M059J (cell line): ENCODE measurements around the gene MTREX. TPM values are rescaled to one million over a fixed set of nuclear protein-coding genes. Genes with fewer than 3 reads are reported as not detected.
A peak's percentile ranks its signal among the peaks of the same experiment; 100 is the strongest.
"Not testable (repeated sequence)": the region's sequence is repeated elsewhere in the genome, so short reads cannot be mapped to it uniquely, and the experiment has no call there.

Experiments used
- DNase-seq: peaks from one replicate; pipeline ENCODE4 v3.0.0-alpha.2; 2012; ENCODE audit warnings: low read depth
- total RNA-seq: library from RNA; depleted of rRNA; stranded (reverse); fragments of >200 nt; shearing (Covaris generic); gene quantifications from 2 replicates; pipeline ENCODE4 v1.2.3, GENCODE V29; 2014; rRNA removed

The MTREX gene
- 95.2 and 104 TPM in 2 replicates for total RNA-seq

DNA sequence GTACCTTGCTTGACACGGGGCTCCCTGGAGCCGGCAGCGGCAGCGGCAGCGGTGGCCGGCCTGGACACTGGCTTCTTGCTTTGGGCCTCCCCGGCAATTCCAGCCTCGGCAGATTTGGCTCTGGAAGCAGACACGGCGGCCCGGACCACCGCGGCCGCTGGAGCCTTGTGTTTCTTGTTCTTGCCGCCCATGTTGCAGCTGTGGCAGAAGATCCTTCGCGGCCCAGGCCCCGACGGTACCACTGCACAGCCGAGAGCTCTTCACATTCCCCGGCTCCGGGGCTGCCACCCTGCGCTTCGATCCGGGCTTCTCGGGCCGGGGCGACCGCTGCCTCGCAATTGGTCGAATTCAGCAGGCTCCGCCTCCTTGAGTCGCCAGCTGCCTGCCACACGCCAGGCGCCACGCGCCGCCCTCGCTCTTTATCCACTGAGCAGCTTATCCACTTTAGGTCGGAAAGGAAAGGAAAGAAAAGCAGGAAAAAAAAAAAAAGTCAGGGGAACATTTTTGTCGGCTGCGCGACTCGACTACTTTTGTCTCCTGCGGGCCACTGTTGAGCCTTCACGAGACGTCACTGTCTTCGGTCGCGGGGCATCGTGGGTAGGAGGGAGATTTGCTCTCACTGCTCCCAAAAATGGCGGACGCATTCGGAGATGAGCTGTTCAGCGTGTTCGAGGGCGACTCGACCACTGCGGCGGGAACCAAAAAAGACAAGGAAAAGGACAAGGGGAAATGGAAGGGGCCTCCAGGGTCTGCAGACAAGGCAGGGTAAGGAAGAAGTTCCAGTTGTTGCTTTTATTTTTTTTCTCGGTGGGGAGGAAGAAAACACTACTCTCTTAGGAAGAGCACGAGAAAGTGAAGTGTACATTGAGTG lies at the start of gene MTREX, which contains the start of gene DHX29:
Gene MTREX (plus strand): TSS at position 607 of the 871 bp plus-strand sequence. CDS start 25 bp downstream, at position 632.
Gene DHX29 (minus strand): TSS at position 312 of the 871 bp plus-strand sequence. CDS start 121 bp downstream, at position 191.
- DNase-seq, result peak; percentile 91

DNA sequence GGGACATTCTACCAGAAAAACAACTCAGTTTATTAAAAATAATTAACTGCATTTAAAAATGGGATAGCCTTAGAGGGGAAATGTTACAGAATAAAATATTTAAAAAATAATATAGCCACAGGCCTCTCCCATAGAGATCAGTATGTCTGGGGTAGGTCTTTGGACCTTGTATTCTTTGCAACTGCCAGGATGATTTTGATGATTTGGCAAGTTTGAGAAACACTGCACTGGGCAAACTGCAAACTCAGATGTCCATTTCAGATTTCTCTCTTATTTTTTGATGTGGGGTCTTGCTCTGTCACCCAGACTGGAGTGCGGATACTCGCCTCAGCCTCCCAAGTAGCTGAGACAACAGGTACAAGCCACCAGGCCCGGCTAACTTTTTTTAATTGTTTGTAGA lies 49.5 kb upstream of the MTREX start:
- no peak for DNase-seq

DNA sequence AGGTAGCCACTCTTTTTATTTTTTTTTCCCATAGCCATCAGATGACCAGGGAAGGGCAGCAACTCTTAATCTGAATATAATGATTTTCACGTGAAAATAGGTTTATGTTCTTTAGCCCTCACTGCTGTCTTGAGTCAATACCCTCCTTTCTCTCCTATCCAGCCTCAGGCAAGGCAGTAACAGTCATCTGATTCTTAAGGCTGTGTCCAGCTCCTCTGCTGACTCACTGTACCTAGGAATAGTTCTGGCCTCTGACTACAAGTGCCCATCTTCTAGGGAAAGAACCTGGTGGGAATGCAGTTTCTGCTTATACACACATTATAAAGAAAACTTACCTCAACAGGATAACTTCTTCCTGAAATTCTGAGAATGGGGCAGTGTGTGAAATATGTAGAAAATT lies 31.0 kb upstream of the MTREX start:
- peak; percentile 83 for DNase-seq

DNA sequence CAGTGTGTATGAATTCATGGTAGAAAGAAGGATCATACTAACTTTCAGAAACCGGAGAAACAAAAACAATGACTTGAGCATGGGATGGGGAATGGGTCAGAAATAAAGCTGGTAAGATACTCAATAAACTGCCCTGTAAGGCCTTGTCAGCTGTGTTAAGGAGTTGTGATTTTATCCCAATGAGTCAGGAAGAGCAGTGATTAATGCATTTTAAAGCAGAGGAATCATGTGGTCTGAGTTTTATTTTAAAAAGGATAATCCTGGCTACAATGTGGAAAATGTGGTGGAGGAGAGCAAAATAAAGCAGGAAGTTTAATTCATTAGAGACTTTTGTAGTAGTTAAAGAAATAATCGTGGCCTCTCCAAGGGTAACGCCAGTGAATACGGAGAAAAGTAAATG lies 29.0 kb upstream of the MTREX start:
- peak; percentile 69 for DNase-seq

DNA sequence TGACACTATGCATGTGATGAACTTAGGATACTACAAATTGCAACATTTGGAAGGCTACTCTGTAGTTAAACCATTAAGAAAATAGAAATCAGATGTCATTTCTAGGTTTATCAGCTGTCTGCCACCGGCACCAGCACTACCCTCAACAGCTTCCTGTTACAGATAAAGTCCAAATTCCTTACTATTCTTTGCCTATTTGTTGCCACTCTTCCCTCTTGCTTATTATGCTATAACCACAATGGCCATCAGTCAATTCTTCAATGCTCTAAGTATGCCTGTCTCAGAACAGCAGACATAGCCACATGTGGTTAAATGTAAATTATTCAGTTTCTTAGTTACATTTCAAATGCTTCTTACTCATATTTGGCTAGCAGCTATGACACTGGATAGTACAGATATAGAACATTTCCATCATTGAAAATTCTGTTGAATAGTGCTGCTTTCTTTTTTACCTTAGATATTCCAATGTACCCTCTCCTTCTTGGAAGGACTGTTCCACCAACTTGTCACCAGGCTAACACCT lies 21.3 kb upstream of the MTREX start:
- no peak for DNase-seq

DNA sequence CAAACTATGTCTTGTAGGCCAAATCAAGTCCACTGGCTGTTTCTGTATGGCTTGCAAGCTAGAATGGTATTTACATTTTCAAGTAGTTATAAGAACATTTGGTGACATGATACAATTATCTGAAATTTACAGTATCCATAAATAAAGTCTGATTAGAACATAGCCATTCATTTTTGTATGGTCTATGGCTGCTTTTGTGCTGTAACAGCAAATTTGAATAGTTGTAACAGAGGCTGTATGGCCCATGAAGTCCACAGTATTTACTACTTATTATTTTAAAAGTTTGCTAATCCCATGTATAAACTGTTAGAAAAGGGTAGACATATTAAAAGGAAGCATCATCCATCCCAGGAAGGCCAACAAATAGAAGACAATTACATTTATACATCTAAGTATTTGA lies 18.0 kb upstream of the MTREX start:
- DNase-seq, result no peak

DNA sequence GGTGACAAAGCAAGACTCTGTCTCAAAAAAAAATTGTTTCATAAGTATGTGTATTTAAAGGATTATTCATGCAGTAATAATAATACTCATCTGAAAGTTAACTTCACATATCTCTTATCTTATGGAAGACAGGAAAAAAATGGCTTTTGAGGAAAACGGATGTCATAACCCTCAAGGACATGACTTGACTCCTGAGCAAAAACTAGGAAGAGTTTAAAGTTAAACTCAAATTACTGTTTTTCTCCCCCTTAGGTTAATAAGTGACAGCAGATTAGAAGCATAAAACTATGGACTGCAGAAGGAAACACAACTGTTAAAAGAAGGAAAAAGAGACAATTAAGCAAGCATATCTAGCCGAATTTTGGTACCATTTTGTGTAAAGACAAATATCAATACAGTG lies 16.8 kb upstream of the MTREX start:
- no peak for DNase-seq

DNA sequence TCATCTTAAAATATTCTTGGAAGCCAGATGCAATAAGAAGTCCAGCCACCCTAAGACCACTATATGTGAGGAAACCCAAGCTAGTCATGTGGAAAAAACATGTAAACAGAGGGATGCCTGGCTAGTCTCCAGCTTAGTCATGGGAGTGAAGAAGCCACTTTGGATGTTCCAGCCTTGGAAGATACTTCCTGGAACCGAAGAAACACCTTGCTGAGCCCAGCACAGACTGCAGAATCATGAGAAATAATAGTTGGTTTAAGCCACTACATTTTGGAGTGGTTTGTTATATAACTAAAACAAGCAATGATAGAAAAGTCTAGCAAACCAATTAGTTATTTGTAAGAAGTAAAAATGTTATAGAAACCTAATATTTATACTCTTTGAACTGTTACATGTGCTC lies 12.9 kb upstream of the MTREX start:
- DNase-seq, result no peak

DNA sequence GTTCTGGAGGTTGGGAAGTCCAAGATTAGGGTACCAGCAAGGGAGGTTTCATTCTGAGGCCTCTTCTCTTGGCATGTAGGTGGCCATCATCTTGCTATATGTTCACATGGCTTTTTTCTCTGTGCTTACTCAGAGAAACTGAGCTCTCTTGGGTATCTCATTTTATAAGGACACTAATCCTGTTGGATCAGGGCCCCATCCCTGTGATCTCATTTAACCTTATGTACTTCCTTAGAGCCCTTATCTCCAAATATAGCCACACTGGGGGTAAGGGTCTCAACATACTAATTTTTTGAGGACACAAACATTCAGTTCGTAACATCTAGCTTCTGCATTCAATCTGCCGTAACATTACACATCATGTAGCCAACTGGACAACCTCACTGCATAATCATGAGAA lies 6.9 kb upstream of the MTREX start:
- DNase-seq, result no peak

DNA sequence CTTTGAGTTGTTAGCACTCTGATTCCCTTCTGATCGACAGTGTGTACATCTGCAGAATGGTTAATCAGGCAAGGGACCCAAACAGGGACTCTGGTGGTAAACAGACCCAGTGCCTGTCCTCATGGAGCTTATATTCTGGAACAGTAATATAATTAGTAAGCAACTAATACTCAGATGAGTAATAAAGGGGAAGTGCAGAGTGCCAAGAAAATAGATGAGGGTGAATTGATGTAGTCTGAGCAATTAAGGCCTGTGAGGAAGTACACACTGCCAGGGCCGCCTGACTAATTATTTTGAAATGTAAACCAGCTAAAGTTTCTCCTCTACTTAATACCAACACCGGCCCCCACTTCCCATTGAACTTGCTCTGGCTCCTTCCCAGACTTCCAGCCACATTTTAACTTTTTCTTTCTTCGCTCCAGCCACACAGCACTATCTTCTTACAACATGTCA lies 4.5 kb upstream of the MTREX start:
- DNase-seq, result peak; percentile 95

DNA sequence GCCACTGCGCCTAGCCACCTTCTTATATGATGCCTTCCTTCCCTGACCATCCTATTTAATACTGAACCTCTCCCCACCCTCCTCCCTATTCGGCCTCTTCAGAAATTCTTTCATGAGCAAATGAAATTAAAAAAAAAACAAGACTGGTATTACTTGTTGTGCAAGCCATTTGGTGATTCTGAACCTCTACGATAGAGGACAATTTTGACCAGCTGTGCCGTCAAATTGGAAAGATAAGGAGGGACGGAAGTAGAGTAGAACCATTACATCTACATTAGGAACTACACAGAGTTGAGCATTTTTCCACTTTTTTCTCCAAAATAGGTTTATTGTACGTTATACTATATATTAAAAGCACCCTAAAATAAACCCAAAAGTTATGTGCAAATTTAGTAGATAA lies 3.2 kb upstream of the MTREX start:
- no peak for DNase-seq

DNA sequence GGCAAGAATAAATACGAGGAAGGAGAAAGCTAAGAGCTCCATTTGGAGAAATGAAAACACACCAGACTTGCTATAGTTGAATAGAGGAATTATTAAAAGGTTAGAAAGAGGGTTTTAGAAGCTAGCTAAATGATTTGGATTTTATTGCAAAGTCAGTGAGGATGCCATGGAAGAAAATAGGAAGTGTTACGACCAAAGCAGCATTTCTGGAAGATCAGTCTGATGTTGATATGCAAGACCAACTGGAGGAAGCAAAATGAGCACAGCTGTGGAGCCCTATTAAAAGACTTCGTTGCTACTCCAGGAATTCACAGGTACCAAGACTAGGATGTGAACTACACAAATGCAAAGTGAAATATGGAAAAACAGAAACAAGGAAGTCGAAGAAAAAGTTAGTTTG lies 2.4 kb upstream of the MTREX start:
- DNase-seq, result no peak

DNA sequence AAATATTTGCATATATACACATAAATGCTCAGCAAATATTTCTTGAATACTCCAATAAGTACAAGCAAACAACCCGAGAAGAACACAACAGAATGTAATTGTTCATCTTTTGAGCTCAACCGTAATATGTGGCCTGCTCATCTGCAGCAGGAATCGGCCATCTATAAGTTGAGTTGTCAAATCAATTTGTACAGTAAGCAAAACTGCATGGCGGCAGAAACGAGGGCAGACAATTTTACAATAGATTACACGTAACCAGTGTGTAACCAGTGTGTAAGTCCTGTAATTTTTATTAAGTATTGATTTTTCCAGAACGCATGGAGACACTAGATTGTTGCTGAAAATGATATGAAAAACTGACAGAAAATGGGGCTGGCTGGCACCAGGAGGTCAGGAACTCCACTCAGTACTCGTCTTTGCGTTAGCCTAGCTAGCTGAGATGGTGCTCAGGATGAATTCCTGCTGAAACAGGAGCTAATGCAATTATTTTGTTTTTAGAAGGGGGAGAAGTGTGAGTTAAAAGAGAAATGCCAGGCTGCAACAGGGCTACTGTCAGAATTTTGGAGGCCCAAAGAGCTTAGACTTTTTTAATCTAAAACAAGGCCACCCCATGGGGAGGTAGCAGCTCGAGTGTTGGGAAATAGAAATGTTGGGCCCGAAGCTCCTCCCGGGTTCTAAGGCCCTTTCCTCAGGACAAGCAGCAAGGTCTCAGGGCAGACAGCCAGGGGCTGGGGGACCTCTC lies 977 bp upstream of the MTREX start:
- peak; percentile 13 for DNase-seq

DNA sequence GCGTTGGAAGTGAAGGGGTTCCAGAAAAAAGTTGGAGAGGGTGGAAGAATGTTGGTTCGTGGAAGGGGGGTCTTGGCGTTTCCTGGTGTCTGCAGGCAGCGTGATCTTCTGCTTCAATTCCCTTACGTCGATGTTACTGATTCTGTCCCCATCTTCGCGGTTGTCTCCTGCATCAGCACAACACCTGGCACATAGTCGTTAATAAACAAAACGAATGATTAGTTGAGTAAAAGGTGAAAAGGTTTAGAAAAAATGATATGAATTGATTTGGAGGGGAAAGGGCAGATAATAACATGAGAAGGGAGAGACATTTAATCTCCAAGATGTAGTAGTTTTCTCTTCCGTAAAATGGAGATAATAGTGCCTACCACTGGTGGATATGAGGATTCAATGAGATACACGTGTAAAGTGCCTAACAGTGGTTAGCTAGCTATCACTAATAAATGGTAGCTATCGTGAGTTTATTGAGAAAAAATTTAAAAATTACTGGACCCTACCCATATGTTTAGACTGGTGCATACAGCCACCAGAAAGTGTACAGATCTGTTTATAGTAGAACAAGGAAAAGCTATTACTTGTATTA lies 556 bp downstream of the MTREX start:
- DNase-seq, result peak; percentile 27

DNA sequence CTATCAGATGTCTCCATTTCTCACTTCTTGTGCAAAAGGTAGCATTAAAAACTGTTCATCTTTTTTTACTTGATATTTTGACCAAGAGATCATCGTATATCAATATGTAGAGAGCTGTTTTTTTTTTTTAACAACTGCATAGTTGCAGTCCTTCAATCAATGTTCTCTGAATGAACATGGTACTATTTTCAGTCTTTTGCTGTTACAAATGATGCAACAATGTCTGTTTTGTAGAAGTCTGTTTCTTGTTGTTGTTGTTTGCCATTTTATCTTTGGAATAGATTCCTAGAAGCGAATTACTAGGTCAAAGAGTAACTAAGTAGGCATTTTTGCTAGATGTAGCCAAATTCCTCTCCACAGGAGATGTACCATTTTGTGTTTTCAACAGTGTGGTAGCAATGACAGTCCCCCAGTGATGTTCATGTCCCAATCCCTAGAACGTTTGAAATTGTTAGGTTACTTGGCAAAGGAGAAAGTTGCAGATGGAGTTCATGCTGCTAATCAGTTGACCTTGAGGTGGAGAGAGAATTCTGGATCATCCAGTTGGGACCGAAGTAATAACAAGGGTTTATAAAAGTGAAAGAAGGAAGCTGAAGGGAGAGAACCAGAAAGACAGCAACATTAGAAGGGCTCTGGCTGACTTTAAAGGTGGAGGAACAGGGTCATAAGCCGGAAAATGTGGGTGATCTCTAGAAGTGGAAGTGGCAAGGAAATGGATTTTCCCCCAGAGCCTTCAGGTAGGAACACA lies 6.3 kb downstream of the MTREX start:
- DNase-seq, result no peak

DNA sequence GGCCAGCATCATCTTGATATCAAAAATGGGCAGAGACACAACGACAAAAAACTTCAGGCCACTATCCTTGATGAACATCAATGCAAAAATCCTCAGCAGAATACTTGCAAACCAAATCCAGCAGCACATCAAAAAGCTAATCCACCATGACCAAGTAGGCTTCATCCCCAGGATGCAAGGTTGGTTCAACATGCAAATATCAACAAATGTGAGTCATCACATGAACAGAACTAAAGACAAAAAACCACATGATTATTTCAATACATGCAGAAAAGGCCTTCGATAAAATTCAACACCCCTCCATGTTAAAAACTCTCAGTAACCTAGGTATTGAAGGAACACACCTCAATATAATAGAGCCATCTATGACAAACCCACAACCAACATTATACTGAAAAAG lies 8.5 kb downstream of the MTREX start:
- DNase-seq, result peak; percentile 15

DNA sequence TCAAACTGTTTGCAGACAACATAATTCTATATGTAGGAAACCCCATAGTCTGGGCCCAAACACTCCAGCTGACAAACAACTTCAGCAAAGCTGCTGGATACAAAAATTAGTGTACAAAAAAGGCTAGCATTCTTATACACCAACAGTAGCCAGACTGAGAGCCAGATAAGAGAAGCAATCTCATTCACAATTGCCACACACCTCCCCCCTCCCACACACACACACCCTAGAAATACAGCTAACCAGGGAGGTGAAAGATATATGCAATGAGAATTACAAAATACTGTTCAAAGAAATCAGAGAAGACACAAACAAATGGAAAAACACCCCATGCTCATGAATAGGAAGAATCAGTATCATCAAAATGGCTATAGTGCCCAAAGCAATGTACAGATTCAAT lies 9.0 kb downstream of the MTREX start:
- DNase-seq, result no peak

DNA sequence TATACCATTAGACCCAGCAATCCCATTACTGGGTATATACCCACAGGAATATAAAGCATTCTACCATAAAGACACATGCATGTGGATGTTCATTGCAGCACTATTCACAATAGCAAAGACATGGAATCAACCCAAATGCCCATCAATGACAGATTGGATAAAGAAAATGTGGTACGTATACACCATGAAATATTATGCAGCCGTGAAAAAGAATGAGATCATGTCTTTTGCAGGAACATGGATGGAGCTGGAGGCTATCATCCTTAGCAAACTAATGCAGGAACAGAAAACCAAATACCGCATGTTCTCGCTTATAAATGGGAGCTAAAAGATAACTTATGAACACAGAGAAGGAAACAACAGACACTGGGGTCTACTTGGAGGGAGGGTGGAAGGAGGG lies 10.4 kb downstream of the MTREX start:
- DNase-seq, result not testable (repeated sequence)

DNA sequence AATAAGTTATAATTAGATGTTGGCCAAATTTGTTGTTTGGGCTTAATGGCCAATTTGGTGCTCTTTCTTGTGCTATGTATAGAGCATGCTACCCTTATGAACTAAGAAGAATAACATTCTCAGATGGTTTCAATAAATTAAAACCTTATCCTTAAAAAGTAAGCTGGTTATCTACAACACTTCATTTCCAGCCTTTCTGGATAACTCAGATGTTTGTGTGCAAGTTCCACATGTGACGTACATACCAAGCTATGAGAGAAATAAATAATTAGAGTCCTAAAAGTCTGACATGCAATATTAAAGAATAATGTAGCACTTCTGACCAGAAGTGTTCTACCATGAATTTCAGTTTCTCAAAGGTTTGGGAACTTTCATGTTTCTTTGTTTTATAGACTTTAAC lies 11.7 kb downstream of the MTREX start:
- DNase-seq, result no peak

DNA sequence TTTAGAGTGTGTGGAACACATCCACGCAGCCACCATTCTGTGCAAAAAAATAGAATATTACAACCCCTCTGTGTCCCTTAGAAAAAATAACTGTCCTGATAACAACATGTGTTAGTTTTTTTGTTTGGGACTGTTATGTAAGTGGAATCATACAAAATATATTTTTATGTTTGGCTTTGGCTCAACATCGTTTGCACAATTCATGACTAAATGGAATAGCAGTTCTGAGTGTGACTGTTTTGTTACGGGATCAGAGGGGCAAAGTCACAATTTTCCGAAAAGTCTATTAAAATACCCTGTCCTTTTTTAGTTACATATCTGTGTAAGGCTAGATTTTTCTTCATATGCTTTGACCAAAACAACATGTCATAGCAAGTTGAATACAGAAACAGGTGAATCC lies 12.8 kb downstream of the MTREX start:
- no peak for DNase-seq

DNA sequence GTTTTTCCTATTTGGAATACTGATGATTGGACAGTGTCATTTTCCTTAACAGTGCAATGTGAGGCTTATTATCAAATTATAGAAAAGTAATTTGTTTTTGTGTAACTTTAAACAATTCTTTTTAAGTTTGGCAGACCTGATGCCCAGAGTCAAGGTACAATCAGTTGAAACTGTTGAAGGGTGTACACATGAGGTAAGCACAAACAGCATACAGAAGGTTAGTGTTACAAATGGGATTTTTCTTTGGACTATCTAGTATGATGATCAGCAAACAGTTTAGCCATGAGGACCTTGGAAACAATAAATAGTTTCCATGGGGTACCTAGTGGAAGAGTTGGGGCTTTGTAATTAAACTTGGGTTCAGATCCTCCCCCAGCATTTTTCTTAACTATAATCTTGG lies 16.2 kb downstream of the MTREX start:
- no peak for DNase-seq
